HCT116 (cell line): ENCODE results near the gene SH3GLB2. TPM values are rescaled to one million over a fixed set of nuclear protein-coding genes. Genes with fewer than 3 reads are reported as not detected.

ENCODE experiments used
- ATAC-seq: fragments of 200-7000 bp; cut with Tn5 transposase; 2 replicates; pipeline ENCODE4 v1.9.1; 2020; ENCODE audit warnings: mild to moderate bottlenecking, moderate library complexity
- BruUV-seq: library from RNA; stranded (reverse); fragments of 400-500 nt; replicated peaks from 2 replicates; lab custom pipeline; 2021; lab: Mats Ljungman, UMichigan
- CTCF ChIA-PET: fragments of 300-600 bp; sonication (Branson Sonifier 250); formaldehyde crosslinking; loops from one replicate; lab custom pipeline; 2021; ENCODE audit warnings: antibody characterized with exemption; lab: Charles Lee
- POLR2A ChIA-PET: fragments of 300-600, 350-600 bp; sonication (Branson Sonifier 250); formaldehyde crosslinking; loops from one replicate; lab custom pipeline; 2021; ENCODE audit warnings: antibody characterized with exemption; lab: Charles Lee
- RAD21 ChIA-PET, 2 experiments: fragments of 300-600 bp; sonication (Branson Sonifier 250); formaldehyde crosslinking; loops; one replicate each; lab custom pipeline; 2023; ENCODE audit warnings: low total read pairs in 2 of 2; ENCODE audit not compliant: uncharacterized antibody in 2 of 2, unreplicated experiment in 2 of 2, low non-redundant PET in 1 of 2; lab: Charles Lee
- DNase-seq: peaks from one replicate; pipeline ENCODE4 v3.0.0-alpha.2; 2010; ENCODE audit warnings: low read depth, low spot score
- H2AFZ ChIP-seq: fragments of 200-600 bp; shearing (Covaris generic), sonication (generic); 2 replicates; pipeline ENCODE4 v1.6.1; 2017; ENCODE audit warnings: low read depth, mixed run types, mixed read lengths, antibody characterized with exemption, low read length; ENCODE audit not compliant: poor library complexity, severe bottlenecking
- H3K27ac ChIP-seq: 2 replicates; pipeline ENCODE4 v1.5.1; 2012; ENCODE audit warnings: low read depth, low read length
- H3K27me3 ChIP-seq: fragments of 200-600 bp; sonication (generic); 2 replicates; pipeline ENCODE4 v1.6.1; 2016; ENCODE audit warnings: mixed run types, low read length, mixed read lengths; ENCODE audit not compliant: insufficient read depth
- H3K36me3 ChIP-seq, 2 experiments: fragments of 200-500 bp in 1 of 2; fragments of 200-600 bp in 1 of 2; sonication (Bioruptor generic) in 1 of 2; sonication (generic) in 1 of 2; 2 replicates each; pipeline versions ENCODE4 v1.5.1 to v1.6.1; 2014 to 2016; ENCODE audit warnings: low read length in 2 of 2, inconsistent platforms in 1 of 2, mixed read lengths in 1 of 2, mixed run types in 1 of 2; ENCODE audit not compliant: insufficient read depth in 2 of 2, control insufficient read depth in 1 of 2
- H3K4me1 ChIP-seq, 2 experiments: fragments of 200-600 bp in 1 of 2; sonication (generic) in 1 of 2; 2 replicates each; pipeline versions ENCODE4 v1.5.1 to v1.6.1; 2012 to 2017; ENCODE audit warnings: low read length in 2 of 2, inconsistent platforms in 1 of 2, mild to moderate bottlenecking in 1 of 2, mixed read lengths in 1 of 2, mixed run types in 1 of 2, moderate library complexity in 1 of 2; ENCODE audit not compliant: insufficient read depth in 2 of 2, control insufficient read depth in 1 of 2
- H3K4me2 ChIP-seq: fragments of 200-600 bp; sonication (generic); 2 replicates; pipeline ENCODE4 v1.6.1; 2017; ENCODE audit warnings: mixed run types, low read length, mixed read lengths
- H3K4me3 ChIP-seq, 2 experiments: fragments of 200-600 bp in 1 of 2; sonication (generic) in 1 of 2; replicated peaks in 1 of 2; 2 replicates each; pipeline ENCODE4 v1.5.1; 2011 to 2016; ENCODE audit warnings: low read length in 2 of 2, control low read depth in 1 of 2, low read depth in 1 of 2, mild to moderate bottlenecking in 1 of 2, mixed read lengths in 1 of 2, mixed run types in 1 of 2
- H3K79me2 ChIP-seq: fragments of 200-600 bp; sonication (generic); 2 replicates; pipeline ENCODE4 v1.6.1; 2017; ENCODE audit warnings: mild to moderate bottlenecking, mixed run types, low read length, moderate library complexity, mixed read lengths; ENCODE audit not compliant: insufficient read depth
- H3K9ac ChIP-seq: fragments of 200-600 bp; sonication (generic); 2 replicates; pipeline ENCODE4 v1.6.1; 2016; ENCODE audit warnings: low read length, mixed read lengths
- H3K9me2 ChIP-seq: fragments of 200-600 bp; sonication (generic), shearing (Covaris generic); 2 replicates; pipeline ENCODE4 v1.6.1; 2017; ENCODE audit warnings: mixed run types, mild to moderate bottlenecking, moderate library complexity; ENCODE audit not compliant: insufficient read depth
- H3K9me3 ChIP-seq, 2 experiments: fragments of 200-500 bp in 1 of 2; fragments of 200-600 bp in 1 of 2; sonication (Bioruptor generic) in 1 of 2; sonication (generic) in 1 of 2; 2 replicates each; pipeline ENCODE4 v1.6.1; 2014 to 2017; ENCODE audit warnings: low read length in 2 of 2, mixed read lengths in 2 of 2, inconsistent platforms in 1 of 2, low read depth in 1 of 2, mild to moderate bottlenecking in 1 of 2, mixed run types in 1 of 2, moderate library complexity in 1 of 2; ENCODE audit not compliant: control insufficient read depth in 1 of 2, insufficient read depth in 1 of 2
- H4K20me1 ChIP-seq: fragments of 200-600 bp; sonication (generic), shearing (Covaris generic); 2 replicates; pipeline ENCODE4 v1.6.1; 2017; ENCODE audit warnings: mixed run types, mild to moderate bottlenecking, moderate library complexity; ENCODE audit not compliant: insufficient read depth
- CBX3 ChIP-seq: IDR thresholded peaks from 2 replicates; pipeline ENCODE4 v1.6.1; 2012; ENCODE audit warnings: low read depth
- CEBPB ChIP-seq: IDR thresholded peaks from 2 replicates; pipeline ENCODE4 v1.6.1; 2012; ENCODE audit warnings: low read depth
- EGR1 ChIP-seq: IDR thresholded peaks from 2 replicates; pipeline ENCODE4 v1.6.1; 2012; ENCODE audit warnings: low read depth
- ELF1 ChIP-seq: IDR thresholded peaks from 2 replicates; pipeline ENCODE4 v1.6.1; 2012; ENCODE audit warnings: low read depth, borderline replicate concordance
- EZH2phosphoT487 ChIP-seq: fragments of 200-600 bp; IDR thresholded peaks from 2 replicates; pipeline ENCODE4 v1.6.1; 2018; ENCODE audit warnings: antibody characterized with exemption, borderline replicate concordance
- JUND ChIP-seq: IDR thresholded peaks from 2 replicates; pipeline ENCODE4 v1.6.1; 2012
- POLR2AphosphoS5 ChIP-seq: IDR thresholded peaks from 2 replicates; pipeline ENCODE4 v1.6.1; 2011; ENCODE audit warnings: mild to moderate bottlenecking, low read depth, low read length, moderate library complexity
- RAD21 ChIP-seq: IDR thresholded peaks from 2 replicates; pipeline ENCODE4 v1.6.1; 2012; ENCODE audit warnings: low read depth, mild to moderate bottlenecking
- SIN3A ChIP-seq: IDR thresholded peaks from 2 replicates; pipeline ENCODE4 v1.6.1; 2012; ENCODE audit warnings: low read depth
- SP1 ChIP-seq: IDR thresholded peaks from 2 replicates; pipeline ENCODE4 v1.6.1; 2012; ENCODE audit warnings: low read depth
- SRF ChIP-seq: IDR thresholded peaks from 2 replicates; pipeline ENCODE4 v1.6.1; 2012; ENCODE audit warnings: low read depth
- TCF7L2 ChIP-seq: IDR thresholded peaks from 2 replicates; pipeline ENCODE4 v1.7.0; 2011; ENCODE audit warnings: borderline replicate concordance, inconsistent platforms; ENCODE audit not compliant: insufficient read depth, insufficient read length; ENCODE audit errors: extremely low read depth
- YY1 ChIP-seq: IDR thresholded peaks from 2 replicates; pipeline ENCODE4 v1.6.1; 2011; ENCODE audit warnings: low read length, low read depth, moderate library complexity, mild to moderate bottlenecking; ENCODE audit not compliant: insufficient replicate concordance; ENCODE audit errors: extremely low read depth
- ZFX ChIP-seq: fragments of 450-650 bp; IDR thresholded peaks from 2 replicates; pipeline ENCODE4 v1.6.1; 2017
- ZNF274 ChIP-seq: fragments of 200-500 bp; sonication (Bioruptor generic); IDR thresholded peaks from 2 replicates; pipeline ENCODE4 v1.6.1; 2014; ENCODE audit warnings: mild to moderate bottlenecking, low read depth, low read length, inconsistent platforms
- intact Hi-C: fragments of 100-400 bp; cut with micrococcal nuclease; formaldehyde crosslinking; loops from 2 replicates; pipeline ENCODE4 v1.10.0; 2022
- total RNA-seq: library from RNA; stranded (reverse); gene quantifications from one replicate; pipeline ENCODE4 v1.2.1, GENCODE V29; 2021; ENCODE audit not compliant: unreplicated experiment
- TF ChIP-seq, protein P1 (sequence below): IDR thresholded peaks from 2 replicates; pipeline ENCODE4 v1.6.1; 2012
- TF ChIP-seq, protein P2 (sequence below): IDR thresholded peaks from 2 replicates; pipeline ENCODE4 v1.6.1; 2012; ENCODE audit warnings: low read depth
- TF ChIP-seq, protein P3 (sequence below): IDR thresholded peaks from 2 replicates; pipeline ENCODE4 v1.6.1; 2011; ENCODE audit warnings: mild to moderate bottlenecking, low read length, moderate library complexity; ENCODE audit not compliant: insufficient replicate concordance; ENCODE audit errors: extremely low read depth
- TF ChIP-seq, protein P4 (sequence below): IDR thresholded peaks from 2 replicates; pipeline ENCODE4 v1.6.1; 2012

Gene SH3GLB2
- total RNA-seq, 1 experiment from 2014 or later: 87.9 TPM

DNA sequence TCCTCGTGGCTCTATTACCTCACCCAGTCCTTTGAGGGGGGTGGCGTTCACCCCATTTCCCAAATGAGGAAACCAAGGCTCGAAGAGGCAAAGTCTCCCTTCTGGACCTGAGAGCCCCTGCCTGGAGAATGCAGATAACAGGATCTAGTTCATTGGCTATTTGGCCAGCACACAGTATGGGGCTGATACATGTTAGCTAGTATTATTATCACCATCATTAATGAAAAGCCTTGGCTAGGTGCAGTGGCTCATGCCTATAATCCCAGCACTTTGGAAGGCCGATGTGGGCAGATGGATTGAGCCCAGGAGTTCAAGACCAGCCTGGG is 4.3 kb downstream of the SH3GLB2 start:
- Histone ChIP-seq H3K79me2 (peaks cover 43% of the 10 kb centered on the region), H3K4me3 (no peak overlapping the region), H2AFZ (no peak overlapping the region), H4K20me1 (no peaks in the 10 kb centered on the region; the same call in 1 of the 2 replicates), H3K36me3 (peaks cover 0 to 1% of the 10 kb centered on the region in 2 experiments; a peak in 1 of 4 replicates), H3K4me2 (peak overlapping the region; percentile 42), H3K9ac (no peak overlapping the region), H3K27me3 (no peaks in the 10 kb centered on the region), H3K9me3 (no peaks in the 10 kb centered on the region), H3K9me2 (no peaks in the 10 kb centered on the region), H3K27ac (no peak overlapping the region), H3K4me1 (peaks cover 26 to 49% of the 10 kb centered on the region in 2 experiments; a peak in 3 of 4 replicates)
- ChIA-PET CTCF (interaction anchor here (1.1 kb wide), 1 partner anchor 18 kb away, joined by 3 read pairs; no protein-coding TSS in a partner anchor), POLR2A (interaction anchor here (0.7 kb wide), 1 partner anchor 512 kb away, joined by 4 read pairs; no protein-coding TSS in a partner anchor), RAD21 (no interaction called here)
- ATAC-seq (no peak), DNase-seq (no peak)
- intact Hi-C loops: no loop called here
- no peak for TF ChIP-seq TCF7L2
- no peak for TF ChIP-seq SIN3A
- no peak for TF ChIP-seq YY1
- TF ChIP-seq ELF1: no peak
- no peak for TF ChIP-seq RAD21
- TF ChIP-seq EGR1: no peak
- no peak for TF ChIP-seq SRF
- TF ChIP-seq ZFX: no peak
- no peak for TF ChIP-seq ZNF274
- TF ChIP-seq CBX3: no peak
- TF ChIP-seq EZH2phosphoT487: no peak
- TF ChIP-seq, protein P1, sequence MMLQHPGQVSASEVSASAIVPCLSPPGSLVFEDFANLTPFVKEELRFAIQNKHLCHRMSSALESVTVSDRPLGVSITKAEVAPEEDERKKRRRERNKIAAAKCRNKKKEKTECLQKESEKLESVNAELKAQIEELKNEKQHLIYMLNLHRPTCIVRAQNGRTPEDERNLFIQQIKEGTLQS: no peak
- TF ChIP-seq POLR2AphosphoS5: no peak
- no peak for TF ChIP-seq JUND
- TF ChIP-seq SP1: no peak
- TF ChIP-seq, protein P2, sequence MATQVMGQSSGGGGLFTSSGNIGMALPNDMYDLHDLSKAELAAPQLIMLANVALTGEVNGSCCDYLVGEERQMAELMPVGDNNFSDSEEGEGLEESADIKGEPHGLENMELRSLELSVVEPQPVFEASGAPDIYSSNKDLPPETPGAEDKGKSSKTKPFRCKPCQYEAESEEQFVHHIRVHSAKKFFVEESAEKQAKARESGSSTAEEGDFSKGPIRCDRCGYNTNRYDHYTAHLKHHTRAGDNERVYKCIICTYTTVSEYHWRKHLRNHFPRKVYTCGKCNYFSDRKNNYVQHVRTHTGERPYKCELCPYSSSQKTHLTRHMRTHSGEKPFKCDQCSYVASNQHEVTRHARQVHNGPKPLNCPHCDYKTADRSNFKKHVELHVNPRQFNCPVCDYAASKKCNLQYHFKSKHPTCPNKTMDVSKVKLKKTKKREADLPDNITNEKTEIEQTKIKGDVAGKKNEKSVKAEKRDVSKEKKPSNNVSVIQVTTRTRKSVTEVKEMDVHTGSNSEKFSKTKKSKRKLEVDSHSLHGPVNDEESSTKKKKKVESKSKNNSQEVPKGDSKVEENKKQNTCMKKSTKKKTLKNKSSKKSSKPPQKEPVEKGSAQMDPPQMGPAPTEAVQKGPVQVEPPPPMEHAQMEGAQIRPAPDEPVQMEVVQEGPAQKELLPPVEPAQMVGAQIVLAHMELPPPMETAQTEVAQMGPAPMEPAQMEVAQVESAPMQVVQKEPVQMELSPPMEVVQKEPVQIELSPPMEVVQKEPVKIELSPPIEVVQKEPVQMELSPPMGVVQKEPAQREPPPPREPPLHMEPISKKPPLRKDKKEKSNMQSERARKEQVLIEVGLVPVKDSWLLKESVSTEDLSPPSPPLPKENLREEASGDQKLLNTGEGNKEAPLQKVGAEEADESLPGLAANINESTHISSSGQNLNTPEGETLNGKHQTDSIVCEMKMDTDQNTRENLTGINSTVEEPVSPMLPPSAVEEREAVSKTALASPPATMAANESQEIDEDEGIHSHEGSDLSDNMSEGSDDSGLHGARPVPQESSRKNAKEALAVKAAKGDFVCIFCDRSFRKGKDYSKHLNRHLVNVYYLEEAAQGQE: no peak
- TF ChIP-seq, protein P3, sequence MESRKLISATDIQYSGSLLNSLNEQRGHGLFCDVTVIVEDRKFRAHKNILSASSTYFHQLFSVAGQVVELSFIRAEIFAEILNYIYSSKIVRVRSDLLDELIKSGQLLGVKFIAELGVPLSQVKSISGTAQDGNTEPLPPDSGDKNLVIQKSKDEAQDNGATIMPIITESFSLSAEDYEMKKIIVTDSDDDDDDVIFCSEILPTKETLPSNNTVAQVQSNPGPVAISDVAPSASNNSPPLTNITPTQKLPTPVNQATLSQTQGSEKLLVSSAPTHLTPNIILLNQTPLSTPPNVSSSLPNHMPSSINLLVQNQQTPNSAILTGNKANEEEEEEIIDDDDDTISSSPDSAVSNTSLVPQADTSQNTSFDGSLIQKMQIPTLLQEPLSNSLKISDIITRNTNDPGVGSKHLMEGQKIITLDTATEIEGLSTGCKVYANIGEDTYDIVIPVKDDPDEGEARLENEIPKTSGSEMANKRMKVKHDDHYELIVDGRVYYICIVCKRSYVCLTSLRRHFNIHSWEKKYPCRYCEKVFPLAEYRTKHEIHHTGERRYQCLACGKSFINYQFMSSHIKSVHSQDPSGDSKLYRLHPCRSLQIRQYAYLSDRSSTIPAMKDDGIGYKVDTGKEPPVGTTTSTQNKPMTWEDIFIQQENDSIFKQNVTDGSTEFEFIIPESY: no peak
- TF ChIP-seq CEBPB: no peak
- TF ChIP-seq, protein P4, sequence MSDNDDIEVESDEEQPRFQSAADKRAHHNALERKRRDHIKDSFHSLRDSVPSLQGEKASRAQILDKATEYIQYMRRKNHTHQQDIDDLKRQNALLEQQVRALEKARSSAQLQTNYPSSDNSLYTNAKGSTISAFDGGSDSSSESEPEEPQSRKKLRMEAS: no peak
- no TSS peak for BruUV-seq
